Activated B cell treated with CpG ODN at 0.5 μM for 24 hours (primary cell): Measurements from ENCODE around the gene CORO7. TPM values are rescaled to one million over a fixed set of nuclear protein-coding genes. Genes with fewer than 3 reads are reported as not detected.

Experiments
- ATAC-seq: fragments of 200-7000 bp; cut with Tn5 transposase; one replicate; pipeline ENCODE4 v1.10.0; 2021; ENCODE audit warnings: low read depth, mild to moderate bottlenecking, moderate library complexity
- CTCF ChIA-PET: fragments of 350-600 bp; sonication (Branson Sonifier 250); formaldehyde crosslinking; loops from one replicate; lab custom pipeline; 2021; ENCODE audit warnings: antibody characterized with exemption; lab: Charles Lee
- POLR2A ChIA-PET: fragments of 350-600 bp; sonication (Branson Sonifier 250); formaldehyde crosslinking; loops from one replicate; lab custom pipeline; 2021; ENCODE audit warnings: antibody characterized with exemption; lab: Charles Lee
- DNase-seq: peaks from one replicate; pipeline ENCODE4 v3.0.0; 2022
- H3K27ac Mint-ChIP-seq: one replicate; pipeline ENCODE4 v1.8.0; 2020; ENCODE audit warnings: mixed read lengths
- H3K27me3 Mint-ChIP-seq: one replicate; pipeline ENCODE4 v1.8.0; 2021; ENCODE audit warnings: mixed read lengths
- H3K36me3 Mint-ChIP-seq: one replicate; pipeline ENCODE4 v1.8.0; 2021; ENCODE audit warnings: low read depth, mixed read lengths
- H3K4me1 Mint-ChIP-seq: one replicate; pipeline ENCODE4 v1.8.0; 2021; ENCODE audit warnings: mixed read lengths
- H3K4me3 Mint-ChIP-seq: one replicate; pipeline ENCODE4 v1.8.0; 2020; ENCODE audit warnings: mild to moderate bottlenecking, mixed read lengths
- H3K9me3 Mint-ChIP-seq: one replicate; pipeline ENCODE4 v1.8.0; 2020; ENCODE audit warnings: mixed read lengths
- intact Hi-C: fragments of 100-400 bp; cut with micrococcal nuclease; formaldehyde crosslinking; loops from one replicate; pipeline ENCODE4 v1.15.1; 2024
- total RNA-seq: library from RNA; stranded (reverse); gene quantifications from 2 replicates; pipeline ENCODE4 v1.2.3, GENCODE V29; 2022
- TF ChIP-seq, protein P1 (sequence below): fragments of 200-600 bp; IDR thresholded peaks from one replicate; pipeline ENCODE4 v1.8.0; 2022; ENCODE audit warnings: antibody characterized with exemption, mild to moderate bottlenecking

Gene CORO7
- total RNA-seq, 1 donor from 2014 or later = 86.6 TPM

- H3K27me3 Mint-ChIP-seq = no peaks in the 10 kb centered on the region
- ATAC-seq (no peak), DNase-seq (no peak)
- no peaks in the 10 kb centered on the region for H3K4me1 Mint-ChIP-seq
- H3K36me3 Mint-ChIP-seq = peaks cover 37% of the 10 kb centered on the region
- no peak overlapping the region for H3K27ac Mint-ChIP-seq
- no peaks in the 10 kb centered on the region for H3K9me3 Mint-ChIP-seq
- ChIA-PET POLR2A (interaction anchor here (0.6 kb wide), 1 partner anchor 532 kb away, joined by 5 read pairs; no protein-coding TSS in a partner anchor), CTCF (interaction anchor here (0.8 kb wide), 1 partner anchor 22 kb away, joined by 3 read pairs; no protein-coding TSS in a partner anchor)
- H3K4me3 Mint-ChIP-seq = no peak overlapping the region
- intact Hi-C loops = no loop called here
- TF ChIP-seq, protein P1, sequence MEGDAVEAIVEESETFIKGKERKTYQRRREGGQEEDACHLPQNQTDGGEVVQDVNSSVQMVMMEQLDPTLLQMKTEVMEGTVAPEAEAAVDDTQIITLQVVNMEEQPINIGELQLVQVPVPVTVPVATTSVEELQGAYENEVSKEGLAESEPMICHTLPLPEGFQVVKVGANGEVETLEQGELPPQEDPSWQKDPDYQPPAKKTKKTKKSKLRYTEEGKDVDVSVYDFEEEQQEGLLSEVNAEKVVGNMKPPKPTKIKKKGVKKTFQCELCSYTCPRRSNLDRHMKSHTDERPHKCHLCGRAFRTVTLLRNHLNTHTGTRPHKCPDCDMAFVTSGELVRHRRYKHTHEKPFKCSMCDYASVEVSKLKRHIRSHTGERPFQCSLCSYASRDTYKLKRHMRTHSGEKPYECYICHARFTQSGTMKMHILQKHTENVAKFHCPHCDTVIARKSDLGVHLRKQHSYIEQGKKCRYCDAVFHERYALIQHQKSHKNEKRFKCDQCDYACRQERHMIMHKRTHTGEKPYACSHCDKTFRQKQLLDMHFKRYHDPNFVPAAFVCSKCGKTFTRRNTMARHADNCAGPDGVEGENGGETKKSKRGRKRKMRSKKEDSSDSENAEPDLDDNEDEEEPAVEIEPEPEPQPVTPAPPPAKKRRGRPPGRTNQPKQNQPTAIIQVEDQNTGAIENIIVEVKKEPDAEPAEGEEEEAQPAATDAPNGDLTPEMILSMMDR = no peak
Observed at GRCh38 chr16:4381072-4381934, 35.1 kb downstream of the CORO7 start.

DNA sequence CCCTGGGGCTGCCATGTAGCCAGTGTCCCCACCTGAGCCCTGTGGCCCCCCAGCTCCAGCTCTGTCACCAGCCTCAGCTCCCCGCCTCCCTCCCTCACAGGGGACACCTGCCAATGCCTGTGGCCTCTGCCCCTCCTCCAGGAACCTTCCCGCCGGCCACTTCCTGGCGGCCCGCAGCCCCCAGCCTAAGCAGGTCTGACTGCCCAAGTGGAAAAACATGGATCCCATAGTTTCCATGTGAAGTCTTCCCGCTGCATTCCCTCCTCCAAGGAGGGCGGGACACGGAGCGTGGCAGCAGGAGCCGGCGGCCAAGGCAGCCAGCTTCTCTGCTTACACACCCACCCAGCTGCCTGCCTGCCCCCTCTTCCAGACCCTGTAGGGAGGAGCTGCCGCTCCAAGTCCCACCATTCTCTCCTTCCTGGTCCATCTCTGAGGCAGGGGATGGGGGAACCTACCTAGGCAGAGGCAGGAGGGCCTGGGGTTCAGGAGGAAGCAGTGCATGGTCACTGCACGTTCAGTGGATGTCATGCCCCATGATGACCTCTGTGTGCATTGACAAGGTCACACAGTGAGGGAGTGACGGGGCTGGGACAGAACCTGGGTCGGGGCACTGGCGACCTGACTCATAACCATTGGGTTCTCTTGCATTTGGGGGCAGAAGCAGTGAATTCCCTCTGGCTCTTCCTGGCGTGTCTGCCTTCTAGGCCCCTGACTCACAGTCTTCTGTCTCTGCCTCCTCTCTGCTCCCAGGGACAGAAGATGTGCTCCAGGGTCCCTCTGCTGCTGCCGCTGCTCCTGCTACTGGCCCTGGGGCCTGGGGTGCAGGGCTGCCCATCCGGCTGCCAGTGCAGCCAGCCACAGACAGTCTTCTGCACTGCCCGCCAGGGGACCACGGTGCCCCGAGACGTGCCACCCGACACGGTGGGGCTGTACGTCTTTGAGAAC lies 36.0 kb downstream of the CORO7 start:
- H3K4me1 Mint-ChIP-seq = peaks cover under 1% of the 10 kb centered on the region
- H3K27ac Mint-ChIP-seq = no peak overlapping the region

DNA sequence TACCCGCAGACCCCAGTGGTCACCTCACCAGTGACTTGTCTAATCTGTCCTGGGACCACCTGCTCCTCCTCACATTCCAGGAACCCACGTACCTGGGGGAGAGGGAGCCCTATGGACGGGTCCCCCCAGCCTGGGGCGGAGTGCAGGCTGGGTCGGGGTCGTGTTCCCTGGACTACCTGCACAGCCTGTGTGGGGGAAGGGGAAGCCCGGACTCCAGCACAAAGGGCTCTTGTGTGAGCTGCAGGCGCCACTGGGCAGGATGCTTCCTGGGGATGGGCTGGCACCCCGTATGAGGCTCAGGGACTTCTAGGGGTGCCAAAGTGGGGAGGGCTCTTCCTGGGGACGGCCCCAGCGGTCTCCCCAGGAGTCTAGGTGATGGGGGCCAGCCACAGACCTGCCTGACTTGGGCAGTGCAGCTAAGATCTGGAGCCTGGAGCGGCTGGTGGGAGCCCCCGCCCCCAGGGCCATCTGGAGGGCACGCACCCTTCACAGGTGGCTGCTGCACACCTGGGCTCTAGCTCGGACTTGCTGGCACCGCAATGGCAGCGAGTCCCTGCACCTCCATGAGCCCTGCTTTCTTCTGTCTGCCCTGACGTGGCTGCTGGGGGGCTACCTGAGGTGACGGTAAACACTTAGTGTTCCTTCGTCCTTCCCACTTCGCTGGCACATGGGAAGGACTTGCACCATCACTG lies 37.3 kb downstream of the CORO7 start:
- Mint-ChIP-seq H3K27me3 (no peaks in the 10 kb centered on the region), H3K4me1 (peaks cover 4% of the 10 kb centered on the region), H3K9me3 (no peaks in the 10 kb centered on the region), H3K36me3 (peaks cover 31% of the 10 kb centered on the region), H3K27ac (no peak overlapping the region), H3K4me3 (no peak overlapping the region)
- CTCF ChIA-PET = interaction anchor here (1.0 to 1.3 kb wide), 2 partner anchors 23 to 26 kb away, joined by 4 read pairs; no protein-coding TSS in a partner anchor
- POLR2A ChIA-PET = no interaction called here
- TF ChIP-seq, protein P1 = no peak
- DNase-seq (no peak), ATAC-seq (no peak)
- intact Hi-C loops = no loop called here

More for the DNA sequence above, 36.0 kb downstream of the CORO7 start:
- TF ChIP-seq, protein P1 = no peak
- ATAC-seq = no peak
- CTCF ChIA-PET = no interaction called here
- POLR2A ChIA-PET = interaction anchor here (0.6 to 0.7 kb wide), 2 partner anchors 15 to 531 kb away, joined by 3 to 5 read pairs; no protein-coding TSS in a partner anchor
- H3K4me3 Mint-ChIP-seq = no peak overlapping the region
- H3K36me3 Mint-ChIP-seq = peaks cover 33% of the 10 kb centered on the region
- intact Hi-C loops = no loop called here
- H3K27me3 Mint-ChIP-seq = no peaks in the 10 kb centered on the region
- no peak for DNase-seq
- H3K9me3 Mint-ChIP-seq = no peaks in the 10 kb centered on the region

GRCh38 chr16:4378161-4378666 lies 38.2 kb downstream of the CORO7 start:
- Mint-ChIP-seq H3K4me3 (no peak overlapping the region), H3K27ac (no peak overlapping the region), H3K9me3 (no peaks in the 10 kb centered on the region), H3K4me1 (peaks cover 8% of the 10 kb centered on the region), H3K36me3 (peaks cover 28% of the 10 kb centered on the region), H3K27me3 (no peaks in the 10 kb centered on the region)
- ChIA-PET CTCF (interaction anchor here (0.9 to 1.3 kb wide), 3 partner anchors 24 to 27 kb away, joined by 3 to 4 read pairs (median 4); no protein-coding TSS in a partner anchor), POLR2A (no interaction called here)
- TF ChIP-seq, protein P1 = no peak
- ATAC-seq (no peak), DNase-seq (no peak)
- intact Hi-C loops = no loop called here
